ENCODE results near the gene PEX7.
"Not testable (repeated sequence)": the region's sequence is repeated elsewhere in the genome, so short reads cannot be mapped to it uniquely, and the experiment has no call there.

PEX7 gene

DNA sequence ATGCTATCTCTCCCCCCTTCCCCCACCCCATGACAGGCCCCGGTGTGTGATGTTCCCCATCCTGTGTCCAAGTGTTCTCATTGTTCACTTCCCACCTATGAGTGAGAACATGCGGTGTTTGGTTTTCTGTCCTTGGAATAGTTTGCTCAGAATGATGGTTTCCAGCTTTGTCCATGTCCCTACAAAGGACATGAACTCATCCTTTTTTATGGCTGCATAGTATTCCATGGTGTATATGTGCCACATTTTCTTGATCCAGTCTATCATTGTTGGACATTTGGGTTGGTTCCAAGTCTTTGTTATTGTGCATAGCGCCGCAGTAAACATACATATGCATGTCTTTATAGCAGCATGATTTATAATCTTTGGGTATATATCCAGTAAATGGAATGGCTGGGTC lies 24.1 kb downstream of the PEX7 start:
- DNase-seq = not testable (repeated sequence)

DNA sequence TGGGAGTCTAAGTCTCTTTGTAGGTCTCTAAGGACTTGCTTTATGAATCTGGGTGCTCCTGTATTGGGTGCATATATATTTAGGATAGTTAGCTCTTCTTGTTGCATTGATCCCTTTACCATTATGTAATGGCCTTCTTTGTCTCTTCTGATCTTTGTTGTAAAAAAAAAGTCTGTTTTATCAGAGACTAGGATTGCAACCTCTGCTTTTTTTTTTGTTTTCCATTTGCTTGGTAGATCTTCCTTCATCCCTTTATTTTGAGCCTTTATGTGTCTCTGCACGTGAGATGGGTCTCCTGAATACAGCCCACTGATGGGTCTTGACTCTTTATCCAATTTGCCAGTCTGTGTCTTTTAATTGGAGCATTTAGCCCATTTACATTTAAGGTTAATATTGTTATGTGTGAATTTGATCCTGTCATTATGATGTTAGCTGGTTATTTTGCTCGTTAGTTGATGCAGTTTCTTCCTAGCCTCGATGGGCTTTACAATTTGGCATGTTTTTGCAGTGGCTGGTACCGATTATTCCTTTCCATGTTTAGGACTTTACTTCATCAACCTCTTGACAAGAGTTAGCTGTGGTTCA lies 27.7 kb downstream of the PEX7 start:
- DNase-seq = not testable (repeated sequence)

DNA sequence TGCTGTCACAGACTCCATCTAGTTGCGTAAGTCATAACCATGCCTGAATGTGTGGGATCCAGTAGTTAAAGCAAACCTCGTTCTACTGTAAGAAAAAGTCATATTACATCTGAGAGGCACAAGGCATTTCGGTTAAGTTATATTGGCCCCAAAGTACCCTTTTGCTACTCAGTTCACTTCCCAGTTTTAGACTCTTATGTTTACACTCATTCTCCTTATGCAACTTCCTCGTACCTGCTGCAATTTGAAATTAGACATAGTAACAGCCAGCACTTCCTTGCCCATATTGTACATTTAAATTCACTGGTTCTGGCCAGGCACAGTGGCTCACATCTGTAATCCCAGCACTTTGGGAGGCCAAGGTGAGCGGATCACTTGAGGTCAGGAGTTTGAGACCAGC lies 37.0 kb downstream of the PEX7 start:
- no peak for DNase-seq

DNA sequence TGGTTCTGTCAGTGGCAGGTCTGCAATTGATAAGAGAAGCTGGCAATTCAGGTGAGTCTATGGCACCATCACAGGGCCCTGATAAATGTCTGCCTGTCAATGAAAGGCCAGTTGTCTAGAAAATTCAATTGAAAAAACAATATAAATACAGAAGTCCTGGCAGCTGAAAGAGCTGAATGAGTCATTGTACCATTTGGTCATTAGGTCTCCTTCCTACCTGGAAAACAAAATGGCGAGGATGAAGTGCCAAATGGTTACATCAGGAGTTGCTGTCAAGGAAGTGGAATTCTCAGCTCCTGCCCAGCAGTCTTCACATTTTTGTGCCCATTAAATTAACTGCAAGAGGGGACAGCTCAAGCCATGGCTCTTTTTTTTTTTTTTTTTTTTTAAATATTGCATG lies 37.7 kb downstream of the PEX7 start:
- DNase-seq = no peak

DNA sequence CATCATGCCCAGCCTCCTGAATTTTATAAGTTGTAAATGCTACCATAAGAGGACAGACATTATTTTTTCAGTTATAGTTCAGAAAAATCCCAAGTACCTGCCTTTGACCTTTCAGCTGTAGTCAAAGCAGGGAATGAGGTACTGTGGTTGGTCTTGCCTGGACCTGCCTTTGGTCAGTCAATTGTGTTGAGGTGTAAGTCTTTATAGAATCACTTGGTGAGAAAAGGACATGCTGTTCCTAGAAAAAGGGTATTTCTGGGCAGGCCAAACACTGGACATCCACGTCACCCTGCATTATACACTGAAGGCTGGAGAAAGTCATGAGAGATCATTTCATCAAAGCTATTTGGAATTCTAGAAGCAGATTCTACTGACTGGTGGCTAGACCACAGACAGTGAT lies 40.3 kb downstream of the PEX7 start:
- no peak for DNase-seq

DNA sequence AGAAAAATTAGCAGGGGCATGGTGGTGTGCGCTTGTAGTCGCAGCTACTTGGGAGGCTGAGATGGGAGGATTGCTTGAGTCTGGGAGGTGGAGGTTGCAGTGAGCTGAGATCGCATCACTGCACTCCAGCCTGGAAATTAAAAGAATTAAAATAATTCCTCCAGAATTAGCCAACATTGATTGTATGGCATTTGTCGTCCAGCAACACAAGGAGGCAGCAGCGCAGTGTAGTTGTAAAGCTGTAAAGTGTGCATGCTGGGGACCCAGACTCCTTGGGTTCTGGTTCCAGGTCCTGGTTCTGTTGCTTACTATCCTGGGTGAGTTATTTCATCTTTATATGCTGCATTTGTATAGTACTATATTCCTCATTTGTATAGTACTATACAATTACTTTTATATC lies 41.4 kb downstream of the PEX7 start:
- no peak for DNase-seq

DNA sequence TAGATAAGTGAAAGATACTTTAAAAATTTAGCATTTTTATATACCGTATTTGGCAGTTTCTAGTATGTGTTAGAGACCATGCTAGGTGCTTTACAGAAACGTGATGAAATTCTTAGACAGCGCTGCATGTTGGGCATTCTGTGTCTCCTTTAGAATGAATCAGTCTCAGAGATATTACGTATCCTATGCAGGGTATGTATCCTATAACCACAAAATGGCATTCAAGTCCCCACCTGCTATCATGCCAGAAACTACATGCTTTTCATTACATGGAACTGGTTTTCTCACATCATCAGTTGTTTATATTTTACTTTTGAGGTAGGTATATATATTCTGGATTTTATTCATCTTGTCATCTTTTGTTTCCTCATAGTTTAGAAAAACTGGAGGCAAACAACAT lies 42.3 kb downstream of the PEX7 start:
- no peak for DNase-seq

DNA sequence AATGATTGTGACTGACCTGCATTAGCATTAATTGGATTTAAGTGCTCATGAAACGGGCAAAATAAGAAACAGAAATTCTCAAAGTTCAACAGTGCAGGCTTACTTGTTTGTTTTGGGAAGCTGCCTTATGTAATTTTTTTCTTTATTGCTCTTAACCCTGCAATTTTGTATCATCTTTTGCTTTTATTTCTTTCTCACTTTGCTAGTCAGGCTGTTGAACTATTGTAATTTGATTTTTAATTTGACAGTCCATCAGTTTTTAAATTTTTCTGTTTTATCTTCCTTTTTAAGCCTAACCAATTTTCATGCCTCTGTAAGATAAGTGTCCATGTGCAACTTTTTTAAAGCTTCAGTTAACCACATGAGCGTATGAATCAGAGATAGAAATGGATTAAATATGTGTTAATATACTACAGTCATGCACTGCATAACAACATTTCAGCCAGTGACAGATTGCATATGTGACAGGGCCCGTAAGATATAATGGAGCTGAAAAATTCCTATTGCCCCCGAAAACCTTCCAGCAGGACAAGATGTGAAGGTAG lies 44.6 kb downstream of the PEX7 start:
- no peak for DNase-seq

DNA sequence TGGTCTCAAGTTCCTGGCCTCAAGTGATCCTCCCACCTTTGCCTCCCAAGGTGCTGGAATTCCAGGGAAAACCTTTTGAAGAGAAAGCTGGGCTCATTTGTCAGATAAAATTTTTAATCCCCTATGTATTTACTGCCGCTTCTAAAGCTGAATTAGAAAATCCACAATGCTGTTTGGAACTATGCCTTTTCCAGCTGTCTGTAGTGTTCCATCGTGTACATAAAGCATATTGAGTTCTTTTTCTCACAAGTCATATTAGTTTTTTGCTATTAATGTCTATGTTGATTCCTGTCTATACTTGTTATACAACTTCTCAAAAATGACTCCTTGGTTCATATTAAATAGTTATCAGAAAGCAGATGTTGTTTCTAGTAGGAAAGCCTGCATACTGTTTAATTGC lies 47.1 kb downstream of the PEX7 start:
- DNase-seq = no peak

DNA sequence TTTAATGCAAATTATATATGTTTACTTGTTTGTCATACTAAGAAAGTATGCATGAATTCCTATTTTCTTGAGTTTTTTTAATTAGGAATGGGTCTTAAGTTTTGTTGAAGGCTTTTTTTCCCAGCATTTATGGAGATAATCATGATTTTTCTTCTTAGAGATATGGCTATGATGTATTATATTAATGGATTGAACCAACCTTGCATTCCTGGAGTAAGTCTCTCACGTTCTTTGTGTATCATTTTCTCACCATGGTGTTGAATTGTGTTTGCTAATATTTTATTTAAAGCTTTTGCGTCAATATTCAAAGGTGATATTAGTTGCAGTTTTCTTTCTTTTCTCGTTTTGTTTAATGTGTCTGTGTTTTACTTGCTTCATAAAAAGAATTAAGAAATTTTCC lies 51.4 kb downstream of the PEX7 start:
- DNase-seq = no peak

DNA sequence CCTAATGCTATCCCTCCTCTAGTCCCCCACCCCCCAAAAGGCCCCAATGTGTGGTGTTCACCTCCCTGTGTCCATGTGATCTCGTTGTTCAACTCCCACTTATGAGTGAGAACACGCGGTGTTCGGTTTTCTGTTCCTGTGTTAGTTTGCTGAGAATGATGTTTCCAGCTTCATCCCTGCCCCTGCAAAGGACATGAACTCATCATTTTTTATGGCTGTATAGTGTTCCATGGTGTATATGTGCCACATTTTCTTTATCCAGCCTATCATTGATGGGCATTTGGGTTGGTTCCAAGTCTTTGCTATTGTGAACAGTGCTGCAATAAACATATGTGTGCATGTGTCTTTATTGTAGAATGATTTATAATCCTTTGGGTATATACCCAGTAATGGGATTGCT lies 54.1 kb downstream of the PEX7 start:
- not testable (repeated sequence) for DNase-seq

DNA sequence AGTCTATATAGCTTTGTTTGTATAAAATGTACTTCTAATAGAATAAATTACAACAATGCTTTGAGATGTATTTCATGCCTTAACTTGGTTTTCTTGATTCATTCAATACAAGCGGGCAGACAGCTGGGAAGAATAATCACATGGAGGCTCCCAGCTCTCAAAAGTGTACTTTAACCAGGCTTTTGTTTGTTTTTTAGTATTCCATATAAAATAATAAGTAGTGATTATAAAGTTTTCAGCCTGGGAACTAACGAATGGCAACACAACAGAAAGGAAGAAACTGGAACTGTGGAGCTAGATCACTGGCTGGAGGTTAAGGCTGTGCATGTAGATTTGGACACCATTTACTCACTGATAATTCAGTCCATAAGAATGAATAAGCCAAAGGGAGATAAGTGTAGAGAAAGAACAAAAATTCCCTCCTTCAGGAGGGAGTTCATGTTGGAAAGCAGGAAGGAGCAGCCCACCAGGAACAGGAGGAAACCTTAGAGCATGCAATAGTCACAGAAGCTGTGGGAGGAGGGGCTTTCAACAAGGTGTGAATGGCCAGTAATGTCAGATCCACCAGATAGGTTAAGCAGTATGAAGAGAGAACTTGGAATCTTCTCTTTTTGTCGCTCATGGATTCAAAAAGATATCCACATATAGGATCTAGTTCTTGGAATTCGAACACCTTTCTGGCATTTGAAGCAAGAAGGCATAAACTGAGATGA lies 58.5 kb downstream of the PEX7 start:
- DNase-seq = no peak

DNA sequence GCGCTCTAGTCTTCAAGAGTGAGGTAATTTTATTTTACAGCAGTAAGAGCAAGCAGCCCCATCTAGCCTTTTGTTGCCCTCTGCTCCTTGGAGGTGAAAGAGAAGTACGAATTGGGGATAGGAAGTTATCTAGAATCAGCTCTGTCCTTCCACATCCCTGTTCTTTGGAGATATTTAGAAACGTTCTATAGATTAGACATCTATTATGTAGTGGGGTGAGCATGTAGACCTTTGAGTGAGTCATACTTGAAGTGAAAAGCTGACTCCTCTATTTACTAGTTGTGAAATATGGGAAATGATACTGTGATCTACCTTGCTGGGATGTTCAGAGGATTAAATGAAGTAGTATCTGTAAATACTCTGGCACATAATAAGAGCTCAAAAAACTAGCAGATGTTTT lies 63.7 kb downstream of the PEX7 start:
- DNase-seq = no peak

DNA sequence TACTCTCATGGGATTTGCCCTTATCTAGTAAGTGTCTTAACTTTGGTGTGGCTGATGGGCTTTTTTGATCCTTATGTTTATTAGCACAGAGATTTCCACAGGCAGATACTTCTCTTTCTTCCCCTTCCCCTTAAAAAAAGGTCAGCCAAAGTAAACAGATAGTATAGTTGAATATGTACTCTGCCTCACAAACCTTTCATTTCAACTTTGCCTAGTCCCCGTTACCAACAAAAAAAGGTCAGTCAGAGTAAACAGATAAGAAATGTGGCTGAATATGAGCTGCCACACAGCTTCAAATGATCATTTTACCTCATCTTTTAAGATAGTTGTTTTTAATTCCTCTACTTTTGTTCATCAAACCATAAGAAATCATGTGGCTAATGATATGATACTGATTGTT lies 65.6 kb downstream of the PEX7 start:
- no peak for DNase-seq

DNA sequence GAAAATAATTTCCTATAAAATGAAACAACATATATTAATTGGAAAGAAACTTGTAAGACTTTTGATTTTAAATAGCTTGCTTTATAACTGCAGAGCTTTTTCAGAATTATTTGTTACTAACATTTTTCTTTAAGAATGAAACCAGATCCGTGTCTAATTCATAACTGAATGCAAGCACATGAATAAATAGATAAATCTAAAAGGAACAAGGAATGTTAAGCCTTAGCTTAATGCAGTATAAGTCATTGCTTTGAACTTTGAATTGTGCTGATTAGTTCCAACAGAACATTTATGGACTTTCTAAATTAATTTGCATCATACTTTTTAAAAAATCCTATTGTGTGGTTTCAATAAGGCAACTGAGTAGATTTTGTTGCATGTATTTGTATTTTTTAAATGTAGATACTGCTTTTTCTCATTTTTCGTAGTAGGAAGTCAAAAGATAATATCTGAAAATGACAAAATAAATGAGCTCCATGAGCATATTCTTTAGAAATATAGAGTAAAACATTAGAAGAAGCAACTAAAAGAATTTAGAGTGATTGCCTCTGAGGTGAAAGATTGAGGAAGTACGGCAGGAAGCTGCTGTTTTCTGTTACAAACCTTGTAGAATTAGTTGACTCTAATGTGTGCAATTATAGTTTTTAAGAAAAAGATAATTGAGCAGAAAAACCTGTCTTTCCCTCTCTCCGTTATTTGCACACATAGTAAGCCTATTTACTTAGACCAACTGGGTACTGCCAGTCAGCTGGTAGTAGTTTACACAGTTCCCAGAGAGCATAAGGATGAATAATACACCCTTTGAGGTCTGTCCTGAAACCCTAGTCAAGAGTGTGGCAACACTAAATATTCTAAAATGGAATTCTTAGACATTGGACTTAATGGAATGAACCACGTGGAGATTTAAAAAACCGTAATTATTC lies 67.1 kb downstream of the PEX7 start:
- DNase-seq = no peak

DNA sequence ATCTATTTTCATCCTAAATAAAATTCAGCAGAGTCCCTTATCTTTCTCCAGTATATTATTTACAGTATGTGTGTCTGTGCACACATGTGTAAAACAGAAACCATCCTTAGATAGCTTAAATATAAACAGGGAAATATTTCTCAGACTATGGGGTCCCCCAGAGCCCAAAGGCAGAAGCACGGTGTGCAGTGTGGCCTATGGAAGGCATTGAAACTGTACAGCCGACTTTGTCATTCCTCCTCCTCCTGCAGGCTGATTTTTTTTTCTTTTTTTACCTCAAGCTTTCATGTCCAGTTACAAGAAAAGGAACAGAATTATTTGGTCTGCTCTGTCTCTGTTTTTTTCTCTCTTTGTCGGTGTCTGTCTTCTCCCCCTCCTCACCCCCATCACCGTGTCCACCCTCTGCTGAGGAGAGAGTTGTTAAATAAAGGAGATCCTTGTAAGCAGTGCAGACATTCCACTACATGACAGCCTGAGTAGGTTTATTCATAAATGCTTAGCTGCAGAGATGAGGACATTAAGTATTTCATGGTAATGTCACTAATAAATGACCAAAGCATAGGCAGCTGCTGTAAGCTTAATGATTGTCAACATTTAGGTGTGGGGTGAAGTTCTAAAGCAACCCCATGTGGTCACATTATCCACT lies 67.9 kb downstream of the PEX7 start:
- no peak for DNase-seq

DNA sequence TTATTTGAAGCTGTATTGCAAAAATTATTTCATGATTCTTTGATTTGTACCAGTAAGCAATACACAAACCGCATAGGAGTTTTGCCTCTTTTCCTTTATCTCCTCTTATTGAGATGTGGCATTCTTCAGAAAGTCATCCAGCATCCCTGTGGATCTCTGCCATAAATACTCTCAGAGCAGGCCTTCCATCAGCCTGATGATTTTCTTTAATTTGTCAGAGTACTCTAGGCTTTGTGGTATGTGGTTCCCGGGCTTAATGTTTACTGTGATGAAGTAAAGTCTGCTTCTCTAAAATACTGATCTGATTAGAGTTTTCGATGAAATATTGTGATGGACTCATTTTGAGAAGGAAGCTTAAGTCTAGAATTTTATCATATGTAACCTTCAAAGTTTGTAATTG lies 68.6 kb downstream of the PEX7 start:
- DNase-seq = no peak

DNA sequence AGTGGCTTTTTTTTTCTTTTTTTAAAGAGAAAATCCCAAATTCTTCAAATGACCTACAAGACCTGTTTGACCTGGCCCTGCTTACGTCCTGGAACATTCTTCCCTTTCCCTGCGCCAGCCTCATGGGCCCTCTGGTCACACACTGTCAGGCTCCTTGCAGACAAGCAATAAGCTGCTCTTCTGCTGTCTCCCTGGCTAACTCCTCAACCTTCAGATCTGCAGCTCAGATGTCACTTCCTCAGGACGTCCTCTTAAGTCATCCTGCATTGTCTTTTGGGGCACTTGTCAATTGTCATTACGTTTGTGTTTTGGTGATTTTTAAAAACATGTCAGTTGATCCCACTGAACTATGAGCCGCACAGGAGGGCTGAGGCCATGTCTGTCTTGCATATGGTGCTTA lies 70.8 kb downstream of the PEX7 start:
- no peak for DNase-seq

DNA sequence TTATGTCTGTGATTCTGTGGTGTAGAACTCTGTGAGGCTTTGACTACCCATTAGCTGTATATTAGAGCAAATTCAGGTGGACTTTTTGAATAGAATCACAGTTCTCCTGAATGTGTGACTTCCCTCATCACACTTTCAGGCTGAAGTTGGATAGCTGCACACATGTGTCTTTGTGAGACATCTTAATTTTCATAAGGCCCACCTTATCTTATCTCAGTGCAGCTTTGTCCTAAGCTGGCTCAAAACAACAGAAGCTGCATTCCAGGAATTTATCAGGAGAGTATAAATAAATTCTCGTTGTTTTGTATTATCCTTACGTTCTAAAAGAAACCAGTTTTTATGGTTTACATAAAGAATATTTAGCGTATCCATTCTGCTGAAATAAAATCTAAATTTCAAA lies 73.5 kb downstream of the PEX7 start:
- DNase-seq = no peak

DNA sequence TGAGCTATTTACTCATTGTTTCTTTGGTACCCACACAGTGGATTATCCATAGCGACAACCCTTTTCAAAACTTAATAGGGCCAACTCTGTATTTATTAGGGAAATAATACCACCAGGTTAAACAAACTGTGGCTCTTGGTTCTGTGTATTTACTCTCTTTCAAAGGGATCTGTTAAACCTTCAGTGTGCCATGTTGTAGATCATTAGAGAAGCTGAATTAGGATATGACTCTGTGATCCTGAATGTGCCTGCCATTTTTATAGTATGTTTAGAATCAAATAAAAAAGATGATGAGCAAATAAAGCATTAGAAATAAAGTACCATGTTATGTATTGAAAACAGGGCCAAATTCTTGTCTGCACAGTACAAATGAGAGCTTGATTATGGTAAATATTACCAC lies 74.7 kb downstream of the PEX7 start:
- DNase-seq = peak; percentile 80 to 83

DNA sequence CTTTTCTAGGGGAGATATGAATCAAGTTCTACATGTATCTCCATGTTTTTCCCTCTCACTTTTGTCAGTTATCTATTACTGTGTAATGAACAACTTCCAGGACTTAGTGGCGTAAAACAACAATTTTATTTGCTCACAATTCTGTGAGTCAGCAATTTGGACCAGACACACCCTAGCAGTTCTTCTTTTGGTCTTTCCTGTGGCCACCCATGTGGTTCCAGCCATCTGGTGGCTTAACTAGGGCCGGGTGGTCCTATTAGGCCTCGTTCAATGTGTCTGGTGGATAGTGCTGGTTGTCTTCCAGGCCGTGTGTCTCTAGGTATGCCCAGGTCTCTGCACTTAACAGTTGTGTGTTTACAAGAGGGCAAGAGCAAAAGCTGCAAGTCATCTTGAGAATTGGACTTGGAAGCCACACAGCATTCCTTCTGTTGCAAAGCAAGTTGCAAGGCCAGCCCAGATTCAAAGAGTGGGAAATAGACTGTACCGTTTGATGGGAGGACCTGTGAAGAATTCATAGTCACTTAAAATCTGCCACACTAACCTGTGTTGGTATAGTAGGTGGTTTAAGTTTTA lies 78.9 kb downstream of the PEX7 start:
- DNase-seq = no peak

DNA sequence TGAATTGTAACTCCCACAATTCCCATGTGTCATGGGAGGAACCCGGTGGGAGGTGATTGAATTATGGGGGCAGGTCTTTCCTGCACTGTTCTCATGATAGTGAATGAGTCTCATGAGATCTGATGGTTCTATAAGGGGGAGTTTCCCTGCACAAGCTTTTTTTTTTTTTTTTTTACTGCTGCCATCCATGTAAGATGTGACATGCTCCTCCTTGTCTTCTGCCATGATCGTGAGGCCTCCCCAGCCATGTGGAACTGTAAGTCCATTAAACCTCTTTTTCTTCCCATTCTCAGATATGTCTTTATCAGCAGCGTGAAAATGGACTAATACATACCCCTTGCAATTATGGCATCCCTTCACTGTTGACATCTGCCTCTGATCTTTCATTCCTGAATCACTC lies 82.1 kb downstream of the PEX7 start:
- not testable (repeated sequence) for DNase-seq

DNA sequence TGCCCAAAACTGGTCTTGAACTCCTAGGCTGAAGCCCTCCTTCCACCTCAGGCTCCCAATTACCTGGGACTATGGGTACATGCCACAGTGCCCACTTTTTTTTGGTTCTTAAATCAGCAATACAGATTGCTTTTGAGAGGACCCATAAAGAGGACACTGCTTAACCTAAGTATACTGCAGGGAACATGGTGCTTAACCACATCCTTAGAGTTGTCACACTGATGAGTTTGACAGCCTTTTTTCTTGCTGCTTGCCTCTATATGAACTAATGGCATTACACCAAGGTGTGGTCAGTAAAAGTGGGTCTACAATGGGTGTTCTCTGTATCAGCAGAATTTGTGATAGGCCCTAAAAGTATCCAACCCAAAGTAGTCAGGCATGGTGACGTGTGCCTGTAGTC lies 92.6 kb downstream of the PEX7 start:
- no peak for DNase-seq
